ENCODE results near the gene ZNF692.

DNA sequence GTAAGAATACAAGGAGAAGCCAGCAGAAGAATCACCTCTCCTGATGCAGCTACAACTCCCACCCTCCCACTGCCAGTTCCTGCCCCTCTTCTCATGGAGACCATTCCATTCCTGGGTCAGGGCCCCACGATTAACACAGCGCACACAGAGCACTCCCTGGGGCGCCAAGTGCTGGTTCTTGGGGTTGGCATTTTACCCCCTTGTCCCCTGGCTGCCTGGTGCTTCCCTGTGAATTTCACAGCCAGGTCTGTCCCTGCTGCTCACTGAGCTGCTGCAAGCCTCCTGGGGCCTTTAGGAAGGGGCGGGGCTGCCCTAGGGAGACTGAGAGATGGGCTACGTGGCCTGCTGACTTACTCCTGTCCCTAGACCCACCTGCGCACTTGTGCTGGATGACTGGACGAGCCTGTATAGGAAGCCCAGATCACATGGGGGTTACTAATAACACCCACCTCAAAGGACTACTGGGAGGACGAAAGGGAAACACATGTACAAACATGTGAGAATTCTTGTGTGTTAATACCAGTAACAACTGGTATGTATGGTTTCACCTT lies 16.0 kb downstream of the ZNF692 start:
- TF ChIP-seq, protein P1, sequence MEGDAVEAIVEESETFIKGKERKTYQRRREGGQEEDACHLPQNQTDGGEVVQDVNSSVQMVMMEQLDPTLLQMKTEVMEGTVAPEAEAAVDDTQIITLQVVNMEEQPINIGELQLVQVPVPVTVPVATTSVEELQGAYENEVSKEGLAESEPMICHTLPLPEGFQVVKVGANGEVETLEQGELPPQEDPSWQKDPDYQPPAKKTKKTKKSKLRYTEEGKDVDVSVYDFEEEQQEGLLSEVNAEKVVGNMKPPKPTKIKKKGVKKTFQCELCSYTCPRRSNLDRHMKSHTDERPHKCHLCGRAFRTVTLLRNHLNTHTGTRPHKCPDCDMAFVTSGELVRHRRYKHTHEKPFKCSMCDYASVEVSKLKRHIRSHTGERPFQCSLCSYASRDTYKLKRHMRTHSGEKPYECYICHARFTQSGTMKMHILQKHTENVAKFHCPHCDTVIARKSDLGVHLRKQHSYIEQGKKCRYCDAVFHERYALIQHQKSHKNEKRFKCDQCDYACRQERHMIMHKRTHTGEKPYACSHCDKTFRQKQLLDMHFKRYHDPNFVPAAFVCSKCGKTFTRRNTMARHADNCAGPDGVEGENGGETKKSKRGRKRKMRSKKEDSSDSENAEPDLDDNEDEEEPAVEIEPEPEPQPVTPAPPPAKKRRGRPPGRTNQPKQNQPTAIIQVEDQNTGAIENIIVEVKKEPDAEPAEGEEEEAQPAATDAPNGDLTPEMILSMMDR (IDR thresholded peaks at IDR 0.05) = no peak
- peak in 1 of 4 donors; percentile 30 for TF ChIP-seq POLR2A (IDR thresholded peaks at IDR 0.05)

Measured in esophagus squamous epithelium (tissue), 4 donors.